WTC11 (cell line): ENCODE measurements around the gene REC8. TPM values are rescaled to one million over a fixed set of nuclear protein-coding genes. Genes with fewer than 3 reads are reported as not detected.

Experiments
- AR ChIP-seq: fragments of 250-450 bp; sonication (Bioruptor Pico); IDR thresholded peaks from 2 replicates; pipeline ENCODE4 v1.9.0; 2021; ENCODE audit warnings: mild to moderate bottlenecking
- ATF1 ChIP-seq: sonication (generic); formaldehyde crosslinking; IDR thresholded peaks from 2 replicates; pipeline ENCODE4 v1.8.1; 2023; ENCODE audit warnings: mild to moderate bottlenecking, moderate library complexity, missing genetic modification reagents
- CREB1 ChIP-seq: sonication (generic); formaldehyde crosslinking; IDR thresholded peaks from 2 replicates; pipeline ENCODE4 v1.8.0; 2023; ENCODE audit warnings: mild to moderate bottlenecking, missing genetic modification reagents
- ESRRA ChIP-seq: sonication (generic); formaldehyde crosslinking; IDR thresholded peaks from 2 replicates; pipeline ENCODE4 v1.8.1; 2022; ENCODE audit warnings: mild to moderate bottlenecking, missing genetic modification reagents, borderline replicate concordance
- FOXJ3 ChIP-seq: sonication (generic); formaldehyde crosslinking; IDR thresholded peaks from 2 replicates; pipeline ENCODE4 v1.9.0; 2021; ENCODE audit warnings: missing genetic modification reagents, mild to moderate bottlenecking, borderline replicate concordance
- FOXK1 ChIP-seq: sonication (generic); formaldehyde crosslinking; IDR thresholded peaks from 2 replicates; pipeline ENCODE4 v1.8.0; 2022; ENCODE audit warnings: mild to moderate bottlenecking, moderate library complexity, missing genetic modification reagents
- FOXP1 ChIP-seq: sonication (generic); formaldehyde crosslinking; IDR thresholded peaks from 2 replicates; pipeline ENCODE4 v1.8.0; 2022; ENCODE audit warnings: missing genetic modification reagents, mild to moderate bottlenecking, moderate library complexity, borderline replicate concordance
- GABPB1 ChIP-seq: sonication (generic); formaldehyde crosslinking; IDR thresholded peaks from 2 replicates; pipeline ENCODE4 v1.8.1; 2023; ENCODE audit warnings: mild to moderate bottlenecking, missing genetic modification reagents
- PRRX2 ChIP-seq: fragments of 250-450 bp; sonication (Bioruptor Pico); IDR thresholded peaks from 2 replicates; pipeline ENCODE4 v1.8.0; 2021; ENCODE audit warnings: mild to moderate bottlenecking
- TEAD4 ChIP-seq: sonication (generic); formaldehyde crosslinking; IDR thresholded peaks from 2 replicates; pipeline ENCODE4 v1.8.0; 2022; ENCODE audit warnings: mild to moderate bottlenecking, missing genetic modification reagents
- ZMAT4 ChIP-seq: fragments of 250-450 bp; sonication (Bioruptor Pico); IDR thresholded peaks from 2 replicates; pipeline ENCODE4 v1.9.0; 2021; ENCODE audit warnings: mild to moderate bottlenecking
- ZNF121 ChIP-seq: sonication (generic); formaldehyde crosslinking; IDR thresholded peaks from 2 replicates; pipeline ENCODE4 v1.8.0; 2023; ENCODE audit warnings: missing genetic modification reagents
- ZNF219 ChIP-seq: sonication (generic); formaldehyde crosslinking; IDR thresholded peaks from 2 replicates; pipeline ENCODE4 v1.8.0; 2023; ENCODE audit warnings: missing genetic modification reagents, mild to moderate bottlenecking, borderline replicate concordance
- ZNF263 ChIP-seq: sonication (generic); formaldehyde crosslinking; IDR thresholded peaks from 2 replicates; pipeline ENCODE4 v1.8.1; 2022; ENCODE audit warnings: low read depth, mild to moderate bottlenecking, moderate library complexity, missing genetic modification reagents
- ZNF396 ChIP-seq: fragments of 250-450 bp; sonication (Bioruptor Pico); IDR thresholded peaks from 2 replicates; pipeline ENCODE4 v1.8.0; 2021; ENCODE audit warnings: mild to moderate bottlenecking, moderate library complexity, borderline replicate concordance
- total RNA-seq: library from RNA; stranded (reverse); gene quantifications from 3 replicates; pipeline ENCODE4 v1.2.3, GENCODE V29; 2021
- TF ChIP-seq, protein P1 (sequence below): sonication (generic); formaldehyde crosslinking; IDR thresholded peaks from 2 replicates; pipeline ENCODE4 v1.8.1; 2022; ENCODE audit warnings: mild to moderate bottlenecking, missing genetic modification reagents, moderate library complexity, borderline replicate concordance
- TF ChIP-seq, protein P2 (sequence below): sonication (generic); formaldehyde crosslinking; IDR thresholded peaks from 2 replicates; pipeline ENCODE4 v1.8.0; 2022; ENCODE audit warnings: mild to moderate bottlenecking, missing genetic modification reagents
- TF ChIP-seq, protein P3 (sequence below): sonication (generic); formaldehyde crosslinking; IDR thresholded peaks from 2 replicates; pipeline ENCODE4 v1.8.1; 2023; ENCODE audit warnings: mild to moderate bottlenecking, missing genetic modification reagents
- TF ChIP-seq, protein P4 (sequence below): fragments of 250-450 bp; sonication (Bioruptor Pico); IDR thresholded peaks from 2 replicates; pipeline ENCODE4 v1.9.0; 2021; ENCODE audit warnings: mild to moderate bottlenecking, borderline replicate concordance
- TF ChIP-seq, protein P5 (sequence below): sonication (generic); formaldehyde crosslinking; IDR thresholded peaks from 2 replicates; pipeline ENCODE4 v1.8.1; 2022; ENCODE audit warnings: low read depth, mild to moderate bottlenecking, moderate library complexity, missing genetic modification reagents, borderline replicate concordance

Gene REC8
- total RNA-seq, 1 experiment from 2014 or later: 32.2 TPM

GRCh38 chr14:24212924-24213865, 41.3 kb downstream of the REC8 start, which contains the start of gene CHMP4A (continued):
- TF ChIP-seq FOXP1 (CRISPR knock-in tag) (peak; percentile 81; the same call in 1 of the 2 replicates), ESRRA (CRISPR knock-in tag) (peak; percentile 83; the same call in 1 of the 2 replicates), ZMAT4 (CRISPR knock-in tag) (peak; percentile 91), ZNF396 (no peak), FOXK1 (peak; percentile 96), PRRX2 (CRISPR knock-in tag) (no peak), ZNF263 (CRISPR knock-in tag) (peak; percentile 59; the same call in 1 of the 2 replicates), ATF1 (CRISPR knock-in tag) (0 out of 2 replicates have a peak, but pooled peaks have one; percentile 57), GABPB1 (CRISPR knock-in tag) (peak; percentile 94), FOXJ3 (CRISPR knock-in tag) (no peak), AR (peak; percentile 62; the same call in 1 of the 2 replicates), TEAD4 (0 out of 2 replicates have a peak, but pooled peaks have one; percentile 25), ZNF121 (no peak), ZNF219 (CRISPR knock-in tag) (no peak), CREB1 (CRISPR knock-in tag) (peak; percentile 94)
- TF ChIP-seq, protein P1, sequence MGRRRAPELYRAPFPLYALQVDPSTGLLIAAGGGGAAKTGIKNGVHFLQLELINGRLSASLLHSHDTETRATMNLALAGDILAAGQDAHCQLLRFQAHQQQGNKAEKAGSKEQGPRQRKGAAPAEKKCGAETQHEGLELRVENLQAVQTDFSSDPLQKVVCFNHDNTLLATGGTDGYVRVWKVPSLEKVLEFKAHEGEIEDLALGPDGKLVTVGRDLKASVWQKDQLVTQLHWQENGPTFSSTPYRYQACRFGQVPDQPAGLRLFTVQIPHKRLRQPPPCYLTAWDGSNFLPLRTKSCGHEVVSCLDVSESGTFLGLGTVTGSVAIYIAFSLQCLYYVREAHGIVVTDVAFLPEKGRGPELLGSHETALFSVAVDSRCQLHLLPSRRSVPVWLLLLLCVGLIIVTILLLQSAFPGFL (CRISPR knock-in tag): peak; percentile 87; the same call in 1 of the 2 replicates
- TF ChIP-seq, protein P2, sequence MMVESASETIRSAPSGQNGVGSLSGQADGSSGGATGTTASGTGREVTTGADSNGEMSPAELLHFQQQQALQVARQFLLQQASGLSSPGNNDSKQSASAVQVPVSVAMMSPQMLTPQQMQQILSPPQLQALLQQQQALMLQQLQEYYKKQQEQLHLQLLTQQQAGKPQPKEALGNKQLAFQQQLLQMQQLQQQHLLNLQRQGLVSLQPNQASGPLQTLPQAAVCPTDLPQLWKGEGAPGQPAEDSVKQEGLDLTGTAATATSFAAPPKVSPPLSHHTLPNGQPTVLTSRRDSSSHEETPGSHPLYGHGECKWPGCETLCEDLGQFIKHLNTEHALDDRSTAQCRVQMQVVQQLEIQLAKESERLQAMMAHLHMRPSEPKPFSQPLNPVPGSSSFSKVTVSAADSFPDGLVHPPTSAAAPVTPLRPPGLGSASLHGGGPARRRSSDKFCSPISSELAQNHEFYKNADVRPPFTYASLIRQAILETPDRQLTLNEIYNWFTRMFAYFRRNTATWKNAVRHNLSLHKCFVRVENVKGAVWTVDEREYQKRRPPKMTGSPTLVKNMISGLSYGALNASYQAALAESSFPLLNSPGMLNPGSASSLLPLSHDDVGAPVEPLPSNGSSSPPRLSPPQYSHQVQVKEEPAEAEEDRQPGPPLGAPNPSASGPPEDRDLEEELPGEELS (CRISPR knock-in tag): no peak
- TF ChIP-seq, protein P3, sequence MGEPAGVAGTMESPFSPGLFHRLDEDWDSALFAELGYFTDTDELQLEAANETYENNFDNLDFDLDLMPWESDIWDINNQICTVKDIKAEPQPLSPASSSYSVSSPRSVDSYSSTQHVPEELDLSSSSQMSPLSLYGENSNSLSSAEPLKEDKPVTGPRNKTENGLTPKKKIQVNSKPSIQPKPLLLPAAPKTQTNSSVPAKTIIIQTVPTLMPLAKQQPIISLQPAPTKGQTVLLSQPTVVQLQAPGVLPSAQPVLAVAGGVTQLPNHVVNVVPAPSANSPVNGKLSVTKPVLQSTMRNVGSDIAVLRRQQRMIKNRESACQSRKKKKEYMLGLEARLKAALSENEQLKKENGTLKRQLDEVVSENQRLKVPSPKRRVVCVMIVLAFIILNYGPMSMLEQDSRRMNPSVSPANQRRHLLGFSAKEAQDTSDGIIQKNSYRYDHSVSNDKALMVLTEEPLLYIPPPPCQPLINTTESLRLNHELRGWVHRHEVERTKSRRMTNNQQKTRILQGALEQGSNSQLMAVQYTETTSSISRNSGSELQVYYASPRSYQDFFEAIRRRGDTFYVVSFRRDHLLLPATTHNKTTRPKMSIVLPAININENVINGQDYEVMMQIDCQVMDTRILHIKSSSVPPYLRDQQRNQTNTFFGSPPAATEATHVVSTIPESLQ (CRISPR knock-in tag): no peak
- TF ChIP-seq, protein P4, sequence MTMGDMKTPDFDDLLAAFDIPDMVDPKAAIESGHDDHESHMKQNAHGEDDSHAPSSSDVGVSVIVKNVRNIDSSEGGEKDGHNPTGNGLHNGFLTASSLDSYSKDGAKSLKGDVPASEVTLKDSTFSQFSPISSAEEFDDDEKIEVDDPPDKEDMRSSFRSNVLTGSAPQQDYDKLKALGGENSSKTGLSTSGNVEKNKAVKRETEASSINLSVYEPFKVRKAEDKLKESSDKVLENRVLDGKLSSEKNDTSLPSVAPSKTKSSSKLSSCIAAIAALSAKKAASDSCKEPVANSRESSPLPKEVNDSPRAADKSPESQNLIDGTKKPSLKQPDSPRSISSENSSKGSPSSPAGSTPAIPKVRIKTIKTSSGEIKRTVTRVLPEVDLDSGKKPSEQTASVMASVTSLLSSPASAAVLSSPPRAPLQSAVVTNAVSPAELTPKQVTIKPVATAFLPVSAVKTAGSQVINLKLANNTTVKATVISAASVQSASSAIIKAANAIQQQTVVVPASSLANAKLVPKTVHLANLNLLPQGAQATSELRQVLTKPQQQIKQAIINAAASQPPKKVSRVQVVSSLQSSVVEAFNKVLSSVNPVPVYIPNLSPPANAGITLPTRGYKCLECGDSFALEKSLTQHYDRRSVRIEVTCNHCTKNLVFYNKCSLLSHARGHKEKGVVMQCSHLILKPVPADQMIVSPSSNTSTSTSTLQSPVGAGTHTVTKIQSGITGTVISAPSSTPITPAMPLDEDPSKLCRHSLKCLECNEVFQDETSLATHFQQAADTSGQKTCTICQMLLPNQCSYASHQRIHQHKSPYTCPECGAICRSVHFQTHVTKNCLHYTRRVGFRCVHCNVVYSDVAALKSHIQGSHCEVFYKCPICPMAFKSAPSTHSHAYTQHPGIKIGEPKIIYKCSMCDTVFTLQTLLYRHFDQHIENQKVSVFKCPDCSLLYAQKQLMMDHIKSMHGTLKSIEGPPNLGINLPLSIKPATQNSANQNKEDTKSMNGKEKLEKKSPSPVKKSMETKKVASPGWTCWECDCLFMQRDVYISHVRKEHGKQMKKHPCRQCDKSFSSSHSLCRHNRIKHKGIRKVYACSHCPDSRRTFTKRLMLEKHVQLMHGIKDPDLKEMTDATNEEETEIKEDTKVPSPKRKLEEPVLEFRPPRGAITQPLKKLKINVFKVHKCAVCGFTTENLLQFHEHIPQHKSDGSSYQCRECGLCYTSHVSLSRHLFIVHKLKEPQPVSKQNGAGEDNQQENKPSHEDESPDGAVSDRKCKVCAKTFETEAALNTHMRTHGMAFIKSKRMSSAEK: no peak
- TF ChIP-seq, protein P5, sequence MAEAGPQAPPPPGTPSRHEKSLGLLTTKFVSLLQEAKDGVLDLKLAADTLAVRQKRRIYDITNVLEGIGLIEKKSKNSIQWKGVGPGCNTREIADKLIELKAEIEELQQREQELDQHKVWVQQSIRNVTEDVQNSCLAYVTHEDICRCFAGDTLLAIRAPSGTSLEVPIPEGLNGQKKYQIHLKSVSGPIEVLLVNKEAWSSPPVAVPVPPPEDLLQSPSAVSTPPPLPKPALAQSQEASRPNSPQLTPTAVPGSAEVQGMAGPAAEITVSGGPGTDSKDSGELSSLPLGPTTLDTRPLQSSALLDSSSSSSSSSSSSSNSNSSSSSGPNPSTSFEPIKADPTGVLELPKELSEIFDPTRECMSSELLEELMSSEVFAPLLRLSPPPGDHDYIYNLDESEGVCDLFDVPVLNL (CRISPR knock-in tag): no peak
